HepG2 (cell line): ENCODE results near the gene SUN1. TPM values are rescaled to one million over a fixed set of nuclear protein-coding genes. Genes with fewer than 3 reads are reported as not detected.

Experiments used
- AHDC1 ChIP-seq: sonication (generic); formaldehyde crosslinking; IDR thresholded peaks from 2 replicates; pipeline ENCODE4 v1.5.1; 2020; ENCODE audit warnings: mild to moderate bottlenecking, missing genetic modification reagents, borderline replicate concordance
- AHR ChIP-seq: IDR thresholded peaks from 2 replicates; pipeline ENCODE4 v1.6.1; 2018; ENCODE audit warnings: missing genetic modification reagents, missing compliant biosample characterization
- DNMT3B ChIP-seq: conservative IDR thresholded peaks from 2 replicates; pipeline ENCODE4 v1.6.1; 2016; ENCODE audit warnings: missing biosample characterization, control low read depth
- ETV5 ChIP-seq: IDR thresholded peaks from 2 replicates; pipeline ENCODE4 v1.6.1; 2018; ENCODE audit warnings: missing biosample characterization, missing genetic modification reagents, inconsistent platforms, borderline replicate concordance
- GATAD1 ChIP-seq: IDR thresholded peaks from 2 replicates; pipeline ENCODE4 v1.6.1; 2016; ENCODE audit warnings: missing genetic modification reagents, missing compliant biosample characterization
- HES4 ChIP-seq: sonication (generic); formaldehyde crosslinking; IDR thresholded peaks from 2 replicates; pipeline ENCODE4 v1.9.0; 2021; ENCODE audit warnings: mild to moderate bottlenecking, missing genetic modification reagents, borderline replicate concordance
- MEF2D ChIP-seq: sonication (generic); formaldehyde crosslinking; IDR thresholded peaks from 2 replicates; pipeline ENCODE4 v1.5.1; 2020; ENCODE audit warnings: mild to moderate bottlenecking, missing genetic modification reagents
- NCOR1 ChIP-seq: fragments of 200-600 bp; sonication (generic); IDR thresholded peaks from 2 replicates; pipeline ENCODE4 v1.7.0; 2017; ENCODE audit warnings: antibody characterized with exemption, low read length, borderline replicate concordance
- SRSF9 ChIP-seq: fragments of 200-400 bp; formaldehyde crosslinking; IDR thresholded peaks from 2 replicates; pipeline ENCODE4 v1.6.1; 2018; ENCODE audit warnings: borderline replicate concordance, mild to moderate bottlenecking, low read depth, low read length; ENCODE audit not compliant: insufficient read depth, poor library complexity, severe bottlenecking
- ZBTB38 ChIP-seq: sonication (generic); formaldehyde crosslinking; IDR thresholded peaks from 2 replicates; pipeline ENCODE4 v1.5.1; 2020; ENCODE audit warnings: mild to moderate bottlenecking, missing genetic modification reagents
- ZFP1 ChIP-seq: IDR thresholded peaks from 2 replicates; pipeline ENCODE4 v1.6.1; 2016
- ZFP37 ChIP-seq: sonication (generic); formaldehyde crosslinking; IDR thresholded peaks from 2 replicates; pipeline ENCODE4 v1.4.0; 2020; ENCODE audit warnings: missing genetic modification reagents, borderline replicate concordance
- ZNF775 ChIP-seq: sonication (generic); formaldehyde crosslinking; IDR thresholded peaks from 2 replicates; pipeline ENCODE4 v1.4.0; 2020; ENCODE audit warnings: missing genetic modification reagents, mild to moderate bottlenecking, moderate library complexity, borderline replicate concordance
- ZSCAN20 ChIP-seq: sonication (generic); formaldehyde crosslinking; IDR thresholded peaks from 2 replicates; pipeline ENCODE4 v1.4.0; 2020; ENCODE audit warnings: missing genetic modification reagents, mild to moderate bottlenecking, borderline replicate concordance
- polyA plus RNA-seq, 8 experiments: library from polyadenylated mRNA; depleted of rRNA in 3 of 8; stranded (reverse) in 7 of 8; unstranded in 1 of 8; fragments of >200 nt; fragmentation: Illumina TruSeq in 4 of 8; extraction: Trizol in 4 of 8; gene quantifications; 2 replicates each; pipeline versions ENCODE4 v1.2.1 to v1.2.3, GENCODE V29; 2011 to 2016; ENCODE audit warnings: low read depth in 4 of 8, missing spikeins in 1 of 8, mixed read lengths in 1 of 8; ENCODE audit not compliant: insufficient read depth in 1 of 8
- total RNA-seq, 5 experiments: library from RNA; depleted of rRNA; stranded (reverse); fragments of >200 nt; fragmentation: Illumina TruSeq; extraction: Trizol; gene quantifications; 2 replicates each; pipeline ENCODE4 v1.2.3, GENCODE V29; 2016; ENCODE audit warnings: low read depth in 1 of 5
- TF ChIP-seq, protein P1 (sequence below): sonication (generic); formaldehyde crosslinking; IDR thresholded peaks from 2 replicates; pipeline ENCODE4 v1.5.1; 2020; ENCODE audit warnings: mild to moderate bottlenecking, moderate library complexity, missing genetic modification reagents
- TF ChIP-seq, protein P2 (sequence below): sonication (generic); formaldehyde crosslinking; IDR thresholded peaks from 2 replicates; pipeline ENCODE4 v1.4.0; 2020; ENCODE audit warnings: missing genetic modification reagents
- TF ChIP-seq, protein P3 (sequence below): fragments of 450-650 bp; IDR thresholded peaks from 2 replicates; pipeline ENCODE4 v1.6.1; 2017

SUN1 gene
- total and polyA plus RNA-seq, 2 of the 13 experiments (the other 11 are each of a cell fraction or from before 2014, with no cell fraction given) = 47.0 to 126 TPM

DNA sequence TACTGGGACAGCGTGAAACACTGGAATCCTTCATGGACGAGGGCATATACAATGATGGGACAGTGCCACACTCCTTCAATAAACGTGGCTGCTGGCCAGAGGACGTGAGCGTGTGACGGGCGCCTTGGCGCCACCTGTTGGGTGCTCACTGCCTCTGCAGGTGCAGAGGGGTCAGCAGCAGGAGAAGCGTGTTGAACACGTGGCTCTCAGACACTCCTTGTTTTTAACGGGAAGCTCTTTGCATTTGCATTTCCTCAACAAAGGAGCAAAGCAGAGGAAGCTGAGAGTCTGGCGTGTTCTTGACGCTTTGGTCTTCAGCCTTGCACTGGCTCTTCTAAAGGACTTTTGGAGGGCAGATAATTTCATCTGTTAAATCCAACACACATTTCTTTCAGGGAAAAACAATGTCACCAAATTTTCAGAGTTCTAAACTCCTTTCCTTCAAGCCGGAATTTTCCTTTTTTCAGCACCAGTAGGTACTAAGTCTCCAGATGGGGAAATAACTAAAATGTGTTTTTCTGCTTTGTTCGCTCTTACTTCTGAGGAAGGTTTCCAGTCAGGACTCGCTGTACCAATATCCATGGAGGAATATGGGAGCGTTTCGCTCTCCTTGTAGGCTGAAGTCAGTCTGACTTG lies 41.2 kb downstream of the SUN1 start (continued):
- TF ChIP-seq AHDC1 (CRISPR knock-in tag) = peak; percentile 59; the same call in 1 of the 2 replicates
- peak; percentile 96 for TF ChIP-seq AHR (CRISPR knock-in tag)
- TF ChIP-seq ZFP1 (CRISPR knock-in tag) = peak; percentile 67; the same call in 1 of the 2 replicates
- TF ChIP-seq SRSF9 = no peak
- TF ChIP-seq MEF2D (CRISPR knock-in tag) = peak; percentile 78; the same call in 1 of the 2 replicates
- TF ChIP-seq HES4 (CRISPR knock-in tag) = peak; percentile 63; the same call in 1 of the 2 replicates
- TF ChIP-seq, protein P1, sequence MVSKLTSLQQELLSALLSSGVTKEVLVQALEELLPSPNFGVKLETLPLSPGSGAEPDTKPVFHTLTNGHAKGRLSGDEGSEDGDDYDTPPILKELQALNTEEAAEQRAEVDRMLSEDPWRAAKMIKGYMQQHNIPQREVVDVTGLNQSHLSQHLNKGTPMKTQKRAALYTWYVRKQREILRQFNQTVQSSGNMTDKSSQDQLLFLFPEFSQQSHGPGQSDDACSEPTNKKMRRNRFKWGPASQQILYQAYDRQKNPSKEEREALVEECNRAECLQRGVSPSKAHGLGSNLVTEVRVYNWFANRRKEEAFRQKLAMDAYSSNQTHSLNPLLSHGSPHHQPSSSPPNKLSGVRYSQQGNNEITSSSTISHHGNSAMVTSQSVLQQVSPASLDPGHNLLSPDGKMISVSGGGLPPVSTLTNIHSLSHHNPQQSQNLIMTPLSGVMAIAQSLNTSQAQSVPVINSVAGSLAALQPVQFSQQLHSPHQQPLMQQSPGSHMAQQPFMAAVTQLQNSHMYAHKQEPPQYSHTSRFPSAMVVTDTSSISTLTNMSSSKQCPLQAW = peak; percentile 97
- TF ChIP-seq, protein P2, sequence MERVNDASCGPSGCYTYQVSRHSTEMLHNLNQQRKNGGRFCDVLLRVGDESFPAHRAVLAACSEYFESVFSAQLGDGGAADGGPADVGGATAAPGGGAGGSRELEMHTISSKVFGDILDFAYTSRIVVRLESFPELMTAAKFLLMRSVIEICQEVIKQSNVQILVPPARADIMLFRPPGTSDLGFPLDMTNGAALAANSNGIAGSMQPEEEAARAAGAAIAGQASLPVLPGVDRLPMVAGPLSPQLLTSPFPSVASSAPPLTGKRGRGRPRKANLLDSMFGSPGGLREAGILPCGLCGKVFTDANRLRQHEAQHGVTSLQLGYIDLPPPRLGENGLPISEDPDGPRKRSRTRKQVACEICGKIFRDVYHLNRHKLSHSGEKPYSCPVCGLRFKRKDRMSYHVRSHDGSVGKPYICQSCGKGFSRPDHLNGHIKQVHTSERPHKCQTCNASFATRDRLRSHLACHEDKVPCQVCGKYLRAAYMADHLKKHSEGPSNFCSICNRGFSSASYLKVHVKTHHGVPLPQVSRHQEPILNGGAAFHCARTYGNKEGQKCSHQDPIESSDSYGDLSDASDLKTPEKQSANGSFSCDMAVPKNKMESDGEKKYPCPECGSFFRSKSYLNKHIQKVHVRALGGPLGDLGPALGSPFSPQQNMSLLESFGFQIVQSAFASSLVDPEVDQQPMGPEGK = peak; percentile 63; the same call in 1 of the 2 replicates
- TF ChIP-seq ZFP37 (CRISPR knock-in tag) = peak; percentile 98
- TF ChIP-seq NCOR1 = no peak
- peak; percentile 94 for TF ChIP-seq ZBTB38 (CRISPR knock-in tag)
- peak; percentile 72 for TF ChIP-seq GATAD1 (CRISPR knock-in tag)
- peak; percentile 99 for TF ChIP-seq DNMT3B (CRISPR knock-in tag)
- peak; percentile 75; the same call in 1 of the 2 replicates for TF ChIP-seq ZSCAN20 (CRISPR knock-in tag)
- TF ChIP-seq ETV5 (CRISPR knock-in tag) = peak; percentile 64; the same call in 1 of the 2 replicates
- TF ChIP-seq ZNF775 = no peak
- TF ChIP-seq, protein P3, sequence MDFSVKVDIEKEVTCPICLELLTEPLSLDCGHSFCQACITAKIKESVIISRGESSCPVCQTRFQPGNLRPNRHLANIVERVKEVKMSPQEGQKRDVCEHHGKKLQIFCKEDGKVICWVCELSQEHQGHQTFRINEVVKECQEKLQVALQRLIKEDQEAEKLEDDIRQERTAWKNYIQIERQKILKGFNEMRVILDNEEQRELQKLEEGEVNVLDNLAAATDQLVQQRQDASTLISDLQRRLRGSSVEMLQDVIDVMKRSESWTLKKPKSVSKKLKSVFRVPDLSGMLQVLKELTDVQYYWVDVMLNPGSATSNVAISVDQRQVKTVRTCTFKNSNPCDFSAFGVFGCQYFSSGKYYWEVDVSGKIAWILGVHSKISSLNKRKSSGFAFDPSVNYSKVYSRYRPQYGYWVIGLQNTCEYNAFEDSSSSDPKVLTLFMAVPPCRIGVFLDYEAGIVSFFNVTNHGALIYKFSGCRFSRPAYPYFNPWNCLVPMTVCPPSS = no peak
